GM13976 (cell line): Measurements from ENCODE around the gene PEAK1.

Experiments used
- DNase-seq: peaks from one replicate; pipeline ENCODE4 v3.0.0; 2012; ENCODE audit warnings: low spot score
- CTCF ChIP-seq: IDR thresholded peaks from 2 replicates; pipeline ENCODE4 v1.5.1; 2012; ENCODE audit warnings: borderline replicate concordance, mild to moderate bottlenecking; ENCODE audit not compliant: insufficient read depth; ENCODE audit errors: extremely low read depth, missing control alignments, control extremely low read depth
- in situ Hi-C: fragments of 300-500 bp; cut with MboI; formaldehyde crosslinking; loops from one replicate; pipeline ENCODE4 v1.12.0; 2022; ENCODE audit warnings: low sequenced_read_pairs, mixed read lengths, inconsistent platforms; ENCODE audit not compliant: unreplicated experiment

PEAK1 gene

DNA sequence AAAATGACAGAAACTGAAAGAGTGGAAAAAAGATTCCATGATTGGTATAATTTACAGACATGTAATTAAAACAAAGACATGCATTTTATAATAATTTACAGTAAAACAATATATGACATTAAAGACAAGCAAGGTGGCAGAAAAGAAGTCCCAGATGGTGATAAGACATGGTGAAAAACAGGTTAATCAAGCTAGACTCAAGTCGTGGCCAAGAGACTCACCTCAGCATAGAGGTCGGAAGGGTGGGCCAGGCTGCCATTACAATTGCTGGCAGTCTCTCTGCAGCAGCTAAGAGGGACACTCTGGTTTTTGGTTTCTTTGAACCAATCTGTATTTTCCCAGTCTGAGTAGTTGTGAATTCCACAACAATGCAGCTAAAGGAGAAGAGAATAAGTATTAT is 367.3 kb downstream of the PEAK1 start:
- in situ Hi-C loops, result no loop called here
- no peak for TF ChIP-seq CTCF
- DNase-seq, result no peak
